Umbilical cord (tissue), 2 donors: ENCODE results near the gene IL36B. TPM values are rescaled to one million over a fixed set of nuclear protein-coding genes. Genes with fewer than 3 reads are reported as not detected.

Experiments
- DNase-seq: peaks from one replicate; pipeline ENCODE4 v3.0.0-alpha.2; 2015; ENCODE audit warnings: low spot score
- total RNA-seq: library from RNA; depleted of rRNA; stranded (reverse); fragments of >200 nt; gene quantifications from one replicate; pipeline ENCODE4 v1.2.3, GENCODE V29; 2014; ENCODE audit warnings: low replicate concordance; ENCODE audit not compliant: insufficient read depth

The IL36B gene
- total RNA-seq, 1 donor from 2014 or later, result 2.4 TPM

DNA sequence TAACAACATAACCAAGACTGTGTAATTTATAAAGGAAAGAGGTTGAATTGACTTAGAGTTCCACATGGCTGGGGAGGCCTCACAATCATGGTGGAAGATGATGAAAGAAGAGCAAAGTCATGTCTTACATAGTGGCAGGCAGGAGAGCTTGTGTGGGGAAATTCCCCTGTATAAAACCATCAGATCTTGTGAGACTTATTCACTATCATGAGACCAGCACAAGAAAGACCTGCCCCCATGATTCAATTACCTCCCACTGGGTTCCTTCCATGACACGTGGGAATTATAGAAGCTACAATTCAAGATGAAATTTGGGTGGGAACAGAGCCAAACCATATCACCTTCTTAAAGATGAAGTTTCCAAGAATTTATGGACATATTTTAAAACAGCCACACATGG lies 3.9 kb upstream of the IL36B start:
- DNase-seq, result no peak

DNA sequence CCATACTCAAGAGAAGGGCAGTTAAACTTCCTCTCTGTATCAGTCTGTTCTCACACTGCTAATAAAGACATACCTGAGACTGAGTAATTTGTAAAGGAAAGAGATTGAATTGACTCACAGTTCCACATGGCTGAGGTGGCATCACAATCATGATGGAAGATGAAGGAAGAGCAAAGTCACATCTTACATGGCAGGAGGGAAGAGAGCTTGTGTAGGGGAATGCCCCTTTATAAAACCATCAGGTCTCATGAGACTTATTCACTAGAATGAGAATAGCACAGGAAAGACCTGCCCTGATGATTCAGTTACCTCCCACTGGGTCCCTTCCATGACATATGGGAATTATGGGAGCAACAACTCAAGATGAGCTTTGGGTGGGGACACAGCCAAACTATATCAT lies 1.4 kb upstream of the IL36B start:
- DNase-seq, result no peak

GRCh38 chr2:113053666-113054065 lies 999 bp upstream of the IL36B start:
- no peak for DNase-seq

DNA sequence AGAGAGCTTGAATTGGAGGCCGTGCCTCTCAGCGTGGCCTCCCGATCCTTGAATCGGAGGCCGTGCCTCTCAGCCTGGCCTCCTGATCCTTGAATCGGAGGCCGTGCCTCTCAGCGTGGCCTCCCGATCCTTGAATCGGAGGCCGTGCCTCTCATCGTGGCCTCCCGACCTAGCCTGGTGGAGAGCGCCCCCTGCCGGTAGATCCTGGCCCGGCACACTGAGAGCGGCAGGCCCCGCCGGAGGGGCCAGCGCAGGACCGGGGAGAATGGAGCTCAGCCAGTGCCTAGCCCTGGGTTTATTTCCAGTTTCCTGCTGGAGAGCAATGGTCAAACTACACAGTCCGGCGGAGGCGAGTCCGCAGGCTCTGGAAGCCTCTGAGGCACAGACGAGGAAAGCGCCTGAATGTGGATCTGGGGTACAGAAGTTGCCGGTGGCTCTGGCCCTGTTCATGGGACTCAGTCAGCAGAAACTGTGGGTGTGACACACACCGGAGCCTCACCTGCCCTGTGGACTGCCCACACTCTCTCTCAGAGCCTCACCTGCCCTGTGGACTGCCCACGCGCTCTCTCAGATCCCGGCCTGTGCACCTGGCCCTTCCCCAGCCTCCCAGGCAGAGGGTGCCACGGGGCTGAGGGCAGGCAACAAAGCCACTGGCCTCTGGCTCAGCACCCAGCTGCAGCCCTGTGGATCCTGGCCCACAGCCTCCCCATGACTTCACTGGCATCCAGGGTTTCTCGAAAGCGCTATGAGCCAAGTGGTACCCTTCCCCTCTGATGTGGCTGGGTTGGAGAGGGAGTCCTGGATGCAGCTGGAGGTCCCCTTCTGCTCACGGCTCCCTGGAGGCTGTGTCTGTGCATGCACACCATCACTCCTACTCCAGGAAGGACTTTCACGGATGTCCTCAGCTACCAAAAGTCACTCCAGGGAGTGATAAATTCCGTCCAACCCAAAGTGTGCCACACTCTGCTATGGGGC lies 1.5 kb downstream of the IL36B start:
- DNase-seq, result no peak

DNA sequence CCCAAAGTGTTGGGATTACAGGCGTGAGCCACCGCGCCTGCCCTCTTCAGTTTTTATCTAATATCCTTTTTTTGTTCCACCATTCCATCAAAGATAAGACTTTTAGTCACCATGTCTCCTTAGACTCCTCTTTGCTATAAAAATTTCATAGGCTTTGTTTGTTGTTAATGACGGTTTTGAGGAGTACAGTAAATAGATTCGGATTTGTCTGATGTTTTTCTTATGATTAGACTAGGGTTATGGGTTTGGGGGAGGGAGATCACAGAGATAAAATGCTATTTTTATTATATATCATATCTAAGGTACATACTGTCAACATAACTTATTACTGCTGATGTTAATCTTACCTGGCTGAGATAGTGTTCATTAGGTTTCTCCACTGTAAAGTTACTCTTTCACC lies 6.2 kb downstream of the IL36B start:
- DNase-seq, result no peak

DNA sequence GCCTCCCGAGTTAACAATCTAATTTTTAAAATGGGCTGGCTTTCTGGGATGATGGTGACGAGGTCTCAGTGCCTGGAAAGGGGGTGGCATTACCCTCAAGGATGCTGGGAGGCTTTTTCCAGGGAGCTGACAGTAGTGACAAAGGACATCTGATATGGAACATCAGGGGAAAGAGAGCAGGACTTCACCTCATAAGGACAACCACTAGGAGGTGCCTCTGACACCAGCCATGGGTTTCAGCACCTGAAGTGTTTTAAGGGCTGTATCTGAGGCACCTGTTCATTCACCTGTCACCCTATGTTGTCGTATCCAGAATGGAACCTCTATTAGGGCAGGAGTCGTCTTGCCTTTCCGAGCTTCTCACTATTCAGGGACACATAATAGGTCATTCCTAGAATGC lies 10.8 kb downstream of the IL36B start:
- no peak for DNase-seq

GRCh38 chr2:113039719-113040118 lies 12.9 kb downstream of the IL36B start:
- DNase-seq, result no peak

DNA sequence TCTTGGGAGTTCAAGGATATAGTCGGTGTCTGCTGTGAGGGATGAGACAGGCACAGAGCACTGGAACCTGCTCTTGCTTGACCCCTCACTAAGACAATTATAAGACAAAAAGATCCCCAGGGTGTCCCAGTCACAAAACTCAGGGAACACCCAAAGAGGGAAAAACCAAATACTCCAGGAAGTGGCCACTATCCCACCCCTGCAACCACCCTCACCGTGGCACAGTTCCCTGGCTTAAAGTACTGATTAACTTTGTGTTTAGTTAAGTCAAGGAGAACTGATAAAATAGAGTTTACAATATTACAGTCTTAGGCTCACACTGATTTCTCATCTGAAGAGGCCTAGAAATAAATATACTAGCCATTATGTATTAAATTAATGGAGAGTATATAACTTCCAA lies 13.5 kb downstream of the IL36B start:
- no peak for DNase-seq

DNA sequence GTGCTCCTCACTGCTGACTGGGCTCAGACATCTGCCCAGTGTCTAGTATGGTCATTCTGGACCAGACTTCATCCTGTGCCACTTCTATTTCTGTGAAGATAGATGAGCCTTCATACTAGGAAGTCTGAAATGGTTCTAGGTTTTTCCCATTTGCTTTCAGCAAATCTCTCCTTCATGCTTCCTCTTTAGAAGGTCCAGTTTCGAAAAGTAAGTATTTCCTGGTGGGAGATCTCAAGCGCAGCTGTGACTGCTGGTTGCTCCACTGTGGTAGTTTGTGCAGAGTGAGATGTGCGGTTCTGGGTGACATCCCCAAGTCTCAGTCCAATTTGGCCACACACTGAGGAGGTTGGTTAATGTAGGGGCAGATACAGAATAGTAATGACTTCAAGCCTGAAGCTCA lies 14.4 kb downstream of the IL36B start:
- no peak for DNase-seq

GRCh38 chr2:113036763-113037162 lies 15.9 kb downstream of the IL36B start:
- no peak for DNase-seq

- DNase-seq, result no peak
Measured at GRCh38 chr2:113034016-113034415, 18.7 kb downstream of the IL36B start.

DNA sequence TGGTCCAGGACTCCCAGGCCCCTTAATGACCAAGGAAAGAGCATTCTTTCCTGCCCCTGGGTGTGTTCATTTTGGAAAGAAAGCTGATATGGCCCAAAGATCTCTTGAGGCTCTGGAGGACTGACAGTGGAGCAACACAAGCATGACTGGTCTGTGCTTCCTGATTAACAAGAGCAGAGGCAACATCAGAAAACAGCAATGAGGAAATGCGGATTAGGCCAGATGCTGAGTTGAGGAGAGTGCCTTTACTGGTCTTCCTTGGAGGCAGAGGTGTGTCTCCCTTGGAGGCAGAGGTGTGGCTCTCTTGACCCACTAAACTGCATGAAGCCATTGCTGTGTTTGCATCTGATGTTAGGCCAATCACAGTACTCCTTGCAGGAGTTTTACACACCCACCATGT lies 19.9 kb downstream of the IL36B start:
- DNase-seq, result no peak

DNA sequence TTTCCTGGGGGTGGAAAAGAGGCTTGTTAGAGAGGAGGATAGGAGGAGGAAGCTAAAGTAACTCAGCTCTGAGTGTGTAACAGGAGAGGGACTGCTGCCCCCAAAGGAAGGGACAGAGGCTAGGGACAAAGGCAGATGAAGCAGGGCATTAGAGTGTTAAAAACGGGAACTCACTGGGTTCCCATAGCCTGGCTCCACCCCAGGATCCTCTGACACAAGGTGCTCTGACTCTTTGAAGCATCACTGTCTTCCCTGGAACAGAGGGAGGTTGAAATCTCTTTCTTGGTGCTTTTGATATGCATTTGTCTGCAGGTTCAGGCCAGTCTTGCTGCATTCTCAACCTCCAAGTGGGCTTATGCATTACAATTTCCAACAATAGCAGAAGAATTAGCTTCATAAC lies 24.6 kb downstream of the IL36B start:
- DNase-seq, result no peak

DNA sequence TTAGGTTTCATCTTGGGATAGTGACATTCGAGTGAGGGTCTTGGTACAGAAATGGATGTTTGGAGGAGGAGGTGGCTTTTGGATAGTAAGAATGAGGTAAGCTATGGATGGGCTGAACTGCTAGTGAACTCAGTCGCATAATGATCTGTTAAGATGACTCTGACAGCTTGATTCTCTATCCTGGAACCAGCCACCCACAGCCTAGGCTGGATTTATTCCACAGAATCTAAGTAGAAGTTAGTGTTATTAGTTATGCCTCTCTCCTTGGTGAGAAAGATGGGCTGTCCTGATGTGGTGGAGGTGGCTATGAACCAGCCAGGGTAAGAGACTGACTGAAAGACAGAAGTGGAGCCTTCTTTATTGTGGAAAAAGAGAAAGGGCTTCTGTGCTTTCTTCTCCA lies 25.0 kb downstream of the IL36B start:
- no peak for DNase-seq

- no peak for DNase-seq
Measured at GRCh38 chr2:113025737-113026136, 26.9 kb downstream of the IL36B start.

- no peak for DNase-seq
Measured at GRCh38 chr2:113024764-113025163, 27.9 kb downstream of the IL36B start.

GRCh38 chr2:113021312-113021711 lies 31.4 kb downstream of the IL36B start:
- no peak for DNase-seq

DNA sequence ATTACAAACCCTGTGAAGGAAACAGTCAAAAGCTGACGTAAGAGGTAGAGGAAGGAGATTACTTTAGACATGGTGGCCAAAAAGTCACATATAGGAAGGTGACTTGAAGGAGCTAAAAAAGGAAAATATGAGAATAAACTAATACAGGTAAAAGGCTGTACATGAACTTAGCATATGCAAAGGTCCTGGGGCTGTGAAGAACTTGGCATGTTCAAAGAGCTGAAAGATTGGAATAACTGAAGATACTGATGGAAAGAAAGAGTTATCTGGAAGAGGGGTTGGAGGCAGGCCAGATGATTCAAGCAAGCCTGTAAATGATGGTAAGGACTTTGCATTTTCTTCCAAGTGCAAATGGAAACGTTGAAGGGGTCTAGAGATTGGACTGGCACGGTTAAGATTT lies 34.2 kb downstream of the IL36B start:
- no peak for DNase-seq

- no peak for DNase-seq
Measured at GRCh38 chr2:113015655-113016054, 37.0 kb downstream of the IL36B start.

- no peak for DNase-seq
Measured at GRCh38 chr2:113015042-113015441, 37.6 kb downstream of the IL36B start.

DNA sequence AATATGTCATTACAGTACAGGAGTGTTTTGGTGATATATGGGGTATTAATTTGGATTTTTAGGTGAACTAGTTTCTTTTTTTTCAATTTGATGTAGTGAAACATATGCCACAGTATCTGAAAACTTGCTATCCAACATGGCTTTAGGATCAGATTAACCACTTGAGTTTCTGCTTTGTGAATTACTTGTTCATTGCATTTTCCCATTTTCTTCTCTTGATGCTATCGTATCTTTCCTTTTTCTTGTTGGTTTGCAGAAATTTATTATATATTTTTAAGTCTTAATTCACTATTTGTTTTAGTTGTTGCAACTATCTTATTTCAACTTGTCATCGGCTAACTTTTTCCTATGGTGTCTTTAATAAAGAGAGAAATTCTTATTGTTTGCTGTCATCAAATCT lies 38.6 kb downstream of the IL36B start:
- DNase-seq, result no peak

DNA sequence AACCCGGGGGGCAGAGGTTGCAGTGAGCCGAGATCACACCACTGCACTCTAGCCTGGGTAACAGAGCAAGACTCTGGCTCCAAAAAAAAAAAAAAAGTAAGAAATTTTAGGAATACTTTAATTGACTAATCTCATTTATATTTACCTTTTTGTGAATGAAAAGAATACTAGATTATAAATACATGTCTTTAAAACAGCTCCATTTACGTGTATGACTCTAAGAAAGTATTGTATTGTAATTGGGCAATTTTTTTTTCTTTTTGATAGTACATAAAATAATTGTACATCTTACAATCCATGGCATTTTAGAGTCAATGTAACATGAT lies 39.4 kb downstream of the IL36B start:
- no peak for DNase-seq

GRCh38 chr2:113012436-113013335 lies 40.0 kb downstream of the IL36B start:
- no peak for DNase-seq
